H9 (cell line): Measurements from ENCODE around the gene RASSF3. TPM values are rescaled to one million over a fixed set of nuclear protein-coding genes. Genes with fewer than 3 reads are reported as not detected.

Experiments used
- DNase-seq: peaks from one replicate; pipeline ENCODE4 v3.0.0-alpha.2; 2017
- H2AFZ ChIP-seq: one replicate; pipeline ENCODE4 v1.6.1; 2013; ENCODE audit warnings: mild to moderate bottlenecking, low read length, control low read depth, moderate library complexity
- H2AK5ac ChIP-seq: 2 replicates; pipeline ENCODE4 v1.6.1; 2013; ENCODE audit warnings: low read length, control low read depth, mixed read lengths; ENCODE audit not compliant: insufficient read length
- H2BK120ac ChIP-seq: one replicate; pipeline ENCODE4 v1.6.1; 2013; ENCODE audit warnings: low read depth, mild to moderate bottlenecking, low read length, control low read depth, inconsistent platforms; ENCODE audit not compliant: poor library complexity, severe bottlenecking
- H2BK12ac ChIP-seq: 2 replicates; pipeline ENCODE4 v1.6.1; 2013; ENCODE audit warnings: low read length, control low read depth, mixed read lengths, low read depth; ENCODE audit not compliant: insufficient read length
- H2BK15ac ChIP-seq: 2 replicates; pipeline ENCODE4 v1.6.1; 2013; ENCODE audit warnings: low read depth, low read length, control low read depth
- H2BK20ac ChIP-seq: one replicate; pipeline ENCODE4 v1.6.1; 2013; ENCODE audit warnings: low read depth, mild to moderate bottlenecking, low read length, control low read depth, inconsistent platforms; ENCODE audit not compliant: poor library complexity, severe bottlenecking
- H2BK5ac ChIP-seq: 2 replicates; pipeline ENCODE4 v1.6.1; 2013; ENCODE audit warnings: low read length, control low read depth, mixed read lengths; ENCODE audit not compliant: insufficient read length
- H3K14ac ChIP-seq: 2 replicates; pipeline ENCODE4 v1.6.1; 2013; ENCODE audit warnings: low read length, control low read depth; ENCODE audit not compliant: insufficient read depth
- H3K18ac ChIP-seq: 2 replicates; pipeline ENCODE4 v1.6.1; 2013; ENCODE audit warnings: low read depth, mild to moderate bottlenecking, mixed read lengths, low read length, control low read depth; ENCODE audit not compliant: insufficient read length
- H3K23ac ChIP-seq: 2 replicates; pipeline ENCODE4 v1.6.1; 2013; ENCODE audit warnings: low read length, control low read depth, mixed read lengths, low read depth; ENCODE audit not compliant: insufficient read length
- H3K23me2 ChIP-seq: 2 replicates; pipeline ENCODE4 v1.6.1; 2013; ENCODE audit warnings: low read depth, mild to moderate bottlenecking, mixed read lengths, low read length, control low read depth; ENCODE audit not compliant: insufficient read length, poor library complexity, severe bottlenecking
- H3K27ac ChIP-seq: 2 replicates; pipeline ENCODE4 v1.5.1; 2013; ENCODE audit warnings: low read length, control low read depth, mixed read lengths, low read depth; ENCODE audit not compliant: insufficient read length
- H3K27me3 ChIP-seq: 2 replicates; pipeline ENCODE4 v1.6.1; 2013; ENCODE audit warnings: low read length, control low read depth, inconsistent platforms; ENCODE audit not compliant: insufficient read depth
- H3K4ac ChIP-seq: 2 replicates; pipeline ENCODE4 v1.6.1; 2013; ENCODE audit warnings: low read depth, mild to moderate bottlenecking, control low read depth, inconsistent platforms, low read length, moderate library complexity
- H3K4me1 ChIP-seq: 2 replicates; pipeline ENCODE4 v1.6.1; 2013; ENCODE audit warnings: low read length, control low read depth, inconsistent platforms; ENCODE audit not compliant: insufficient read depth
- H3K4me2 ChIP-seq: 2 replicates; pipeline ENCODE4 v1.6.1; 2013; ENCODE audit warnings: low read length, control low read depth, mixed read lengths; ENCODE audit not compliant: insufficient read length, insufficient read depth
- H3K56ac ChIP-seq: 2 replicates; pipeline ENCODE4 v1.6.1; 2013; ENCODE audit warnings: low read depth, mild to moderate bottlenecking, mixed read lengths, low read length, control low read depth; ENCODE audit not compliant: insufficient read length
- H3K79me1 ChIP-seq: 2 replicates; pipeline ENCODE4 v1.6.1; 2013; ENCODE audit warnings: low read depth, mild to moderate bottlenecking, moderate library complexity, low read length, control low read depth, inconsistent platforms; ENCODE audit not compliant: insufficient read depth, poor library complexity, severe bottlenecking
- H3K79me2 ChIP-seq: 2 replicates; pipeline ENCODE4 v1.6.1; 2013; ENCODE audit warnings: low read length, control low read depth, inconsistent platforms; ENCODE audit not compliant: insufficient read depth
- H3K9ac ChIP-seq: 2 replicates; pipeline ENCODE4 v1.6.1; 2013; ENCODE audit warnings: low read length, control low read depth, mixed read lengths; ENCODE audit not compliant: insufficient read length; ENCODE audit errors: extremely low read depth
- H3K9me3 ChIP-seq: one replicate; pipeline ENCODE4 v1.6.1; 2013; ENCODE audit warnings: low read depth, low read length, inconsistent platforms; ENCODE audit not compliant: control insufficient read depth
- H3T11ph ChIP-seq: one replicate; pipeline ENCODE4 v1.6.1; 2013; ENCODE audit warnings: mild to moderate bottlenecking, low read length, control low read depth, inconsistent platforms
- H4K20me1 ChIP-seq: one replicate; pipeline ENCODE4 v1.6.1; 2013; ENCODE audit not compliant: control insufficient read depth, insufficient read length, insufficient read depth
- H4K5ac ChIP-seq: 2 replicates; pipeline ENCODE4 v1.6.1; 2013; ENCODE audit warnings: low read depth, mild to moderate bottlenecking, mixed read lengths, low read length, control low read depth; ENCODE audit not compliant: insufficient read length
- H4K8ac ChIP-seq: replicated peaks from 2 replicates; pipeline ENCODE4 v1.6.1; 2013; ENCODE audit warnings: low read length, control low read depth, mixed read lengths, low read depth; ENCODE audit not compliant: insufficient read length
- H4K91ac ChIP-seq: 2 replicates; pipeline ENCODE4 v1.6.1; 2013; ENCODE audit warnings: low read depth, mild to moderate bottlenecking, moderate library complexity, mixed read lengths, low read length, control low read depth; ENCODE audit not compliant: insufficient read length
- H3K27ac Mint-ChIP-seq, 3 experiments: 2 replicates in 2 of 3; 3 replicates in 1 of 3; pipeline ENCODE4 v1.8.0; 2020 to 2021; ENCODE audit warnings: mixed read lengths in 3 of 3, mild to moderate bottlenecking in 1 of 3, moderate library complexity in 1 of 3
- H3K27me3 Mint-ChIP-seq: 2 replicates; pipeline ENCODE4 v1.8.0; 2021; ENCODE audit warnings: low read depth, mild to moderate bottlenecking, moderate library complexity, mixed read lengths
- H3K36me3 Mint-ChIP-seq, 3 experiments: 2 replicates in 2 of 3; 3 replicates in 1 of 3; pipeline ENCODE4 v1.8.0; 2020 to 2021; ENCODE audit warnings: low read depth in 3 of 3, mixed read lengths in 3 of 3; ENCODE audit not compliant: insufficient read depth in 1 of 3
- H3K4me1 Mint-ChIP-seq, 2 experiments: 2 replicates each; pipeline ENCODE4 v1.8.0; 2020; ENCODE audit warnings: mixed read lengths in 2 of 2
- H3K4me3 Mint-ChIP-seq, 2 experiments: 2 replicates in 1 of 2; 3 replicates in 1 of 2; pipeline ENCODE4 v1.8.0; 2020 to 2021; ENCODE audit warnings: mild to moderate bottlenecking in 2 of 2, mixed read lengths in 2 of 2, moderate library complexity in 1 of 2
- H3K9me3 Mint-ChIP-seq, 2 experiments: 2 replicates in 1 of 2; 3 replicates in 1 of 2; pipeline ENCODE4 v1.8.0; 2020; ENCODE audit warnings: mild to moderate bottlenecking in 2 of 2, mixed read lengths in 2 of 2, moderate library complexity in 1 of 2
- CTCF ChIP-seq: fragments of 200-600 bp; sonication (generic); conservative IDR thresholded peaks from 3 replicates; pipeline ENCODE4 v1.8.0; 2021; ENCODE audit warnings: antibody characterized with exemption, mild to moderate bottlenecking
- WGBS: extraction: QIAGEN DNeasy Blood & Tissue Kit; methylation state at CpG from one replicate; pipeline ENCODE4 v1.1.7; 2013; ENCODE audit warnings: missing lambda C conversion rate, low lambda C conversion rate, mixed read lengths; ENCODE audit not compliant: insufficient read length; ENCODE audit errors: extremely low coverage; 5-methylcytosine and 5-hydroxymethylcytosine counted together
- total RNA-seq: library from RNA; stranded (reverse); gene quantifications from 2 replicates; pipeline ENCODE4 v1.2.1, GENCODE V29; 2021

RASSF3 gene
- total RNA-seq, 1 experiment from 2014 or later, result 45.1 TPM

- Histone ChIP-seq H3K27me3 (no peaks in the 10 kb centered on the region), H3K18ac (no peak overlapping the region), H3K23me2 (no peaks in the 10 kb centered on the region), H2BK15ac (no peak overlapping the region), H3T11ph (no peak overlapping the region), H3K56ac (no peak overlapping the region), H2BK5ac (no peak overlapping the region), H3K14ac (no peak overlapping the region), H3K79me2 (no peaks in the 10 kb centered on the region), H3K27ac (no peak overlapping the region), H3K4ac (no peak overlapping the region), H3K79me1 (no peaks in the 10 kb centered on the region), H4K20me1 (no peaks in the 10 kb centered on the region), H3K9me3 (no peaks in the 10 kb centered on the region), H3K9ac (no peak overlapping the region), H2AFZ (no peak overlapping the region), H3K23ac (no peak overlapping the region), H2AK5ac (no peak overlapping the region), H2BK120ac (no peak overlapping the region), H4K91ac (no peak overlapping the region), H2BK20ac (no peak overlapping the region), H4K5ac (no peak overlapping the region), H2BK12ac (no peak overlapping the region), H4K8ac (no peak overlapping the region), H3K4me1 (no peaks in the 10 kb centered on the region), H3K4me2 (no peak overlapping the region)
- DNase-seq, result no peak
- H3K27ac Mint-ChIP-seq, result no peak overlapping the region
- WGBS, result no CpG with 5 or more reads among the region's 4 CpGs
- H3K4me1 Mint-ChIP-seq, result no peaks in the 10 kb centered on the region
- TF ChIP-seq CTCF, result no peak
- H3K9me3 Mint-ChIP-seq, result no peaks in the 10 kb centered on the region
- H3K36me3 Mint-ChIP-seq, result peaks cover 6 to 36% (median 29%) of the 10 kb centered on the region in 3 experiments
- no peak overlapping the region for H3K4me3 Mint-ChIP-seq
- H3K27me3 Mint-ChIP-seq, result no peaks in the 10 kb centered on the region
These were observed 121.4 kb downstream of the RASSF3 start for GRCh38 chr12:64731683-64732082.
